ENCODE measurements around the gene TMEM63A.
"Not testable (repeated sequence)": the region's sequence is repeated elsewhere in the genome, so short reads cannot be mapped to it uniquely, and the experiment has no call there.

Gene TMEM63A

DNA sequence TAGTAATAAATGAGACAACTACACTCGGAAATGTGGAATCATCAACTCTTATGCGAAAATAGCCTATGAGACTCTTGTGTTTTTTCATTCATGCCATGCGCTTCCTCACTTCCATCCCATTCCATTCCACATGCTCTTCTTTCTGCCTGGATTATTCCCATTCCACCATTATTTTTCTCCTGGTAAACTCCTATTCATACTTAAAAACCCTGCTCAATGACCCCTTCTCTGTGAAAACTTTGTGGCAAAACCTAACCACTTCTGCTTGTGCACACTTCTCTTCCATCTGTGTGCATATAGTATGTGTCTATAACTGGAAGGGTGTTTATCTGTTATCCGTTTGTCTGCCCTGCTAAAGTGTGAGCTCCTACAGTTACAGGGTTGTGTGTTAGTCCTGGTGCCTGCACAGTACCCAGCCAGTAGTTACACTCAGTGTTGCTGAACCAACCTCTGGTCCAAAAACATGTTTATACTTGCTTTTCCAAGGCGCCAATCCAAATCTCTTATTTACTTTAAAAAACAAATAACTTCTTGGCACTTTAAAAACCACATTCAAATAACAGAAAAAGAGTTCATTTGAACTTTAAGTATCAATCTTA, 61.6 kb downstream of the TMEM63A start:
- DNase-seq (ENCODE audit: low read depth) = no peak

DNA sequence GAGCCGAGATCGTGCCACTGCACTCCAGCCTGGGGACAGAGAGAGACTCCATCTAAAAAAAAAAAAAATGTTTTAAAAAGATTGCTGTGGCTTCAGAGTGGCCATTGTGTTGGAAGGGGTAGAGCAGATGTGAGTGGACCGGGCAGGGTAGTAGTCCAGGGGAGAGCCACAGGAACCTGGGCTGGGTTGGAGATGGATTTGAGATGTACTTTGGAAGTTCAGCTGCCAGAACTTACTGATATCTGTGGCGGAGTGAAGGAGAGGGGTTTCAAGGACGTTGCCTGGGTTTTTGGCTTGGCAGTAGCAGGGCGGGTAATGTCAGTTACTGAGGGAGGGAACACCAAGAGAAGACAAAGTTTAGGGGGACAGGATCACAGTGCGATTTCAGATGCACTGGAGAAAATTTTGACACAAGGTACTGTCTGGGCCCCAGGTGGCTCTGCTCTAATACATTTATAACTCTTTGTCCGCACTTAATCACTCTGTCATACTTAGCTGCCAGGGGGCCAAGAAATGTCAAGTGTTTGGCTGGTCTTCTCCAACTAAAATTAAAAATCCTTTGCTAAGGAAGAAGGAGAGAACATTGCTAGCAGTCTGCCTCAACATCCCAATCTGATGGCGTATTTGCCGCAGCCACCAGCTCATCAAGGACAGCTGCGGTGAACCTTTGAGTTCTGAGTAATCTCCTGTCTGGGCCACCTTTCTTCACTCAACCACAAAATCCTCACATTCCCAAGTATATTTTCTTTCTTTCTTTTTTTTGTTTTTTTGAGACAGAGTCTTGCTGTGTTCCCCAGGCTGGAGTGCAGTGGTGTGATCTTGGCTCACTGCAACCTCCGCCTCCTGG, 62.6 kb downstream of the TMEM63A start:
- no peak for DNase-seq (ENCODE audit: low read depth)

GRCh38 chr1:225818229-225818628, 64.0 kb downstream of the TMEM63A start:
- no peak for DNase-seq (ENCODE audit: low read depth)

DNA sequence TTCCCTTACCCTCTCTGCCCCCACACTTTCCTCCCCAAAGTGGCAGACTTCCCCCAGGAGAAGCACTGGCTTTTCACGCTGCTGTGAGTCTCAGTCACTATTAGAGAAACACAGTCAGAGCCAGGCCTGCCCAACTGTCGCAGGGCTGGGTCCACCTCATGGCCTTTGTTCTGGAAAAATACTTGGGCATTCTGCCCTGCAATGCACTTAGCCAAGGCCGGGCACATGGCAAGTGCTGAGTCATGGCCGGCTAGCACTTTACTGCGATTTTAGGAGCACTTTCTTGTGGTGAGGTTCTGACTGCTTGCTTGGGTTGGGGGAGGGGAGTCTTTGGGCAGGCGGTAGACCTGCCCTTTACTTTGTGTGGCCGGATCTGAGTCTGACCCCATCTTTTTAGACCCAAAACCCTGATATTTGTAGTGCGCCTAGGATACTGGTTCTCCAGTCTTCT, 64.5 kb downstream of the TMEM63A start:
- DNase-seq (ENCODE audit: low read depth) = peak; percentile 57

- no peak for DNase-seq (ENCODE audit: low read depth)
Observed at GRCh38 chr1:225816643-225817538, 65.3 kb downstream of the TMEM63A start.

DNA sequence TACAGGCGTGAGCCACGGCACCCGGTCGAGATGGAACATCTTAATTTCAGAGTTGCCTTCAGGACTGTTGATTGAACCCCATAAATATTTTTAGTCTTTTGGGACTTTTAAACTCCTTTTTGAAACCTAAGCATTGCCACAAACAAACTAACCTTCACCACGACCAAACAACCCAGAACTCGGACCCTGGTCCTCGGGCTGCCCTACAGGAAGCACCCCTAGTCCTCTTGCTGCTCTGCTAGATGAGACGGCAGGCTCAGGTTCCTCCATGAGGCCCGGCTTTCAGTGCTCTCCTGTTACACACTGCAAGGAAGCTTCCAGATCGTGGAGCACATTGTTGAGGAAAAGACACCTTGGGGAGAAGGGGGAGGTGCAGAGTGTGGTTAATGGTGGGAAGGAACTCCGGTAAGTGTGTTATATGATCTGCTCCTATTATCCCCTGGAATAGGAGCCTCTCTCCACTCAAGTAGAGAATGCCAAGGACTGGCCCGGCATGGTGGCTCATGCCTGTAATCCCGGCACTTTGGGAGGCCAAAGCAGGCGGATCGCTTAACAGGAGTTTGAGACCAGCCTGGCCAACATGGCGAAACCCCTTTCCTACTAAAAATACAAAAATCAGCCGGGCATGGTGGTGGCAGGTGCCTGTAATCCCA, 66.5 kb downstream of the TMEM63A start:
- no peak for DNase-seq (ENCODE audit: low read depth)

DNA sequence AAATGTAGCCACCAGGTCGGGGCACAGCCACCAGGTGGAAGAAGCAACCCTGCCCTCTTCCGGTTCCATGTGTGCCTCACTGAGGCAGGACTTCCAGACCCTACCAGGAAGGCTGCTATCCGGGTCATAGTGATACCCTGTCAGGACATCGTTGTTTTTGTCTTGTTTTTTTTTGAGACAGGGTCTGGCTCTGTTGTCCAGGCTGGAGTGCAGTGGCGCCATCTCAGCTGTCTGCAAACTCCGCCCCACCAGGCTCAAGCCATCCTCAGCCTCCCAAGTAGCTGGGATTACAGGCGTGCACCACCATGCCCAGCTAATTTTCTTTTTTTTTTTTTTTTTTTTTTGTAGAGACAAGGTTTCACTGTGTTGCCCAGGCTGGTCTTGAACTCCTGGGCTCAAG, 67.1 kb downstream of the TMEM63A start:
- not testable (repeated sequence) for DNase-seq (ENCODE audit: low read depth)

GRCh38 chr1:225814381-225814780, 67.8 kb downstream of the TMEM63A start:
- DNase-seq (ENCODE audit: low read depth) = no peak

GRCh38 chr1:225813214-225813964, 68.8 kb downstream of the TMEM63A start:
- no peak for DNase-seq (ENCODE audit: low read depth)

DNA sequence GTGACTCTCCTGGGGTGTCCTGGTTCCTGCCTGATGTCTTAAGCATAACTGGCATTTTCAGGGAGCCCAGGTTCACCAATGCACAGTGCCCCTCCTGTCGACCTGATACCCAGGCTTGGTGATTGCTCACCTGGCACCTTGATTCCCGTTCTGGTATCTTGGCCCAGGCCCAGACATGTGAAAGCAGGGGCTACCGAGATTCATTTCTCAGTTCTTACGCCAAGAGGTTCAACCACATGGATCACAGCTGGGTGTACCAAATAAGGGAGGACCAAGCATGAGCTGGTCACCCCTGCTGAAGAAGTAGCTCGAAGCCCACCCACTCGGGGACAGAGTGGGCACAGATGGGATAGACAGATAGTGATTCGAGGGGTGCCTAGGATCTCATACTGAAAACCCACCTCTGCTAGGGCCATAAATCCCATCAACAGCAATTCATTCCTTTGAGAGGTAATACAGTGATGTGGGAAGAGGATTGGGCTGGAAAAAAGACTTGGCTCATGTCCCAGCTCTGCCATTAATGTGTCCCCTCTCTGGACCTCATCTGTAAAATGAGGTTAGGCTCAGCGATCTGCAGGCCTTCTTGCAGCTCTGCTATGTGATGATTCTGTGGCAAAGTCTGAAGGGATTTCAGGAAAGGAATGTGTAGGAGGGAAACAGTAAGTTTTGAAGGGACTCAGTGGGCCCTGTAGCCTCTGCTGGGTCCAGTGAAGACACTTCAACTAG, 69.5 kb downstream of the TMEM63A start:
- no peak for DNase-seq (ENCODE audit: low read depth)

GRCh38 chr1:225811622-225812487, 70.3 kb downstream of the TMEM63A start:
- no peak for DNase-seq (ENCODE audit: low read depth)

DNA sequence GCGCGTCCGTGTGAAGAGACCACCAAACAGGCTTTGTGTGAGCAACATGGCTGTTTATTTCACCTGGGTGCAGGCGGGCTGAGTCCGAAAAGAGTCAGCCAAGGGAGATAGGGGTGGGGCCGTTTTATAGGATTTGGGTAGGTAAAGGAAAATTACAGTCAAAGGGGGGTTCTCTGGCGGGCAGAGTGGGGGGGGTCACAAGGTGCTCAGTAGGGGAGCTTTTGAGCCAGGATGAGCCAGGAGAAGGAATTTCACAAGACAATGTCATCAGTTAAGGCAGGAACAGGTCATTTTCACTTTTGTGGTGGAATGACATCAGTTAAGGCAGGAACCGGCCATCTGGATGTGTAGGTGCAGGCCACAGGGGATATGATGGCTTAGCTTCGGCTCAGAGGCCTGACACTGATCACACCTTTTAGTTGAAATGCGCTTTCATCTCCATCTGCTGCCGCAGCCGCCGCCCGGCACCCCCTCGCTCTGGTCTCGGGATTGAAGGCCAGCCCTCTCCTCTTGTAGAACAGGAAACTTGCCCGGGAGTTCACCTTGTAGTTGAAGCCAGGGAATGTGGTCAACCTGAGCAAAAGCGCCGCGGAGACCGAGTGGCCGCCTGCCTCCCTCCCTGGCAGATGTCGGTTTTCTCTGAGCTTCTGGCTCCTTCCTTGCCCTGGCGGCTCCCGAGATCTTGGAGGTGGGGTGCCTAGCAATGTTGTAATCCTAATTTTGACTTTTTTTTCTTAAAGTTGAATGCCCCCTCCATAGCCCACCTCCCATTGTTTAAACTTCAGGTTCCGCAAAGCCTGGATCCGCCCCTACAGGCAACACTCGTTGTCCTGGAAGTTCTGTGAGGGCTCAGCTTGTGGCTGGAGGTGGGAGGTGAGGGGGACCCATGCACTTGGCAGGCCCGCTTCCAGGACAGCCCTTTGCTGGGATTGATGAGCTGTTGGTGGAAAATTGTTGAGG, 71.3 kb downstream of the TMEM63A start:
- not testable (repeated sequence) for DNase-seq (ENCODE audit: low read depth)

DNA sequence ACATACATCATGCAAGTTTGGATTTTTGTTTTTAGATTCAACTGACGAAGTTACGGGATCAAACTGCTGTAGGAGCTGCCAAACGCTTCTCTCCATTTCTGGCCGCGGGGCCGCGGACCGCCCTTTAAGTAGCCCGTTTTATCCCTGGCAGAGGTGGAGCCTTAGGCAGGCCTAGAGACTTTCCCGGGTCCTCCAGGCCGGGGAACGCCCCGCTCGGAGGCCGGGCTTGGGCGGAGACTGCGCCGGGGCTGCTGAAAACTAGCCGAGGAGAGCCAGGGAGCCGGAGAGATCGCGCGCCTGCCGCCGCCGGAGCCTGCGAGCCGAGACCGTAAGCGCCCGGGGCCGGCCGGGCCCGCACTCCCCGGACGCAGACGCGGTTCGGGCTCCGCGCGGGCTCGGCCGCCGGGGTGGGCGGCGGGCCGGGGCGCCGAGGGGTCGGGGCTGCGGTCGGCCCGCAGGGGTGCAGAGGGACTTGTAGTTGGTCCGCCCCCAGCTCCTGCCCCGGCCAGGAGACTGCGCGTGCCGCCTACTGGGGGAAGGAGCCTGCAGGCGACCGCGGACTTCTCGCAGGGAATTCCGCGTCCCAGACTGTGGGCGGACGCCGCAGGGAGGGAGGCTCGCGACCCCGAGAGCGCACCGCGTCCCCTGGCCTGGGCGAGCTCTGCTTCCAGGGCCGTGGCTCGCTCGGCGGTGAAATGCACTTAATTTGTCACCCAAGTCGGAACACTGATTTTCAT, 72.2 kb downstream of the TMEM63A start, which contains the start of gene EPHX1:
Gene EPHX1, plus strand, starts transcription at position 283 of the 737 bp plus-strand sequence. CDS start 18,606 bp downstream, outside the sequence.
- DNase-seq (ENCODE audit: low read depth) = peak; percentile 55

GRCh38 chr1:225808136-225808535, 74.0 kb downstream of the TMEM63A start:
- no peak for DNase-seq (ENCODE audit: low read depth)

DNA sequence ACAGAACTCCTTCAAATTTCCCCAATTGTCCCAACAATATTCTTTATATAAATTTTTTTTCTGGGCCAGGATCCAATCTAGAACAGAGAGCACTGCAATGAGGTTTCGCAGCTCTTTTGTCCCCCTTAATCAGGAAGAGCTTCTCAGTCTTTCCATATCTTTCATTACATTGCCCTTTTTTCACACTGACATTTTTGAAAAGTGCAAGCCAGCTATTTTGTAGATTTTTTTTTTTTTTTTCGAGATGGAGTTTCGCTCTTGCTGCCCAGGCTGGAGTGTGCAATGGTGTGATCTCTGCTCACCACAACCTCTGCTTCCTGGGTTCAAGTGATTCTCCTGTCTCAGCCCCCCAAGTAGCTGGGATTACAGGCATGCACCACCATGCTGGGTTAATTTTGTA, 75.4 kb downstream of the TMEM63A start:
- DNase-seq (ENCODE audit: low read depth) = not testable (repeated sequence)

GRCh38 chr1:225806249-225806648, 75.9 kb downstream of the TMEM63A start:
- no peak for DNase-seq (ENCODE audit: low read depth)

GRCh38 chr1:225801146-225801545, 81.0 kb downstream of the TMEM63A start:
- not testable (repeated sequence) for DNase-seq (ENCODE audit: low read depth)
